Mucosa of descending colon (tissue), 3 donors: ENCODE results near the gene RPL32. TPM values are rescaled to one million over a fixed set of nuclear protein-coding genes. Genes with fewer than 3 reads are reported as not detected.

Experiments
- ATAC-seq: fragments of 200-7000 bp; cut with Tn5 transposase; one replicate; pipeline ENCODE4 v1.9.1; 2020; ENCODE audit warnings: mild to moderate bottlenecking, moderate library complexity
- DNase-seq, 3 donors: peaks; one replicate each; pipeline ENCODE4 v3.0.0-alpha.2; 2020
- H3K36me3 ChIP-seq: fragments of 200-600 bp; one replicate; pipeline ENCODE4 v1.8.0; 2021; ENCODE audit warnings: low read depth, mild to moderate bottlenecking
- H3K4me1 ChIP-seq: fragments of 200-600 bp; one replicate; pipeline ENCODE4 v1.8.0; 2021; ENCODE audit warnings: low read depth, mild to moderate bottlenecking
- H3K4me3 ChIP-seq: fragments of 200-600 bp; one replicate; pipeline ENCODE4 v1.8.0; 2021; ENCODE audit warnings: mild to moderate bottlenecking
- H3K9me3 ChIP-seq: fragments of 200-600 bp; one replicate; pipeline ENCODE4 v1.8.0; 2021; ENCODE audit warnings: mild to moderate bottlenecking
- intact Hi-C, 2 donors: fragments of 100-400 bp; cut with DNase I in 1 of 2; cut with micrococcal nuclease in 1 of 2; formaldehyde crosslinking; loops; one replicate each; pipeline versions ENCODE4 v1.11.0 to v1.11.1; 2022; cut with DNase I, micrococcal nuclease
- total RNA-seq, 3 donors: library from RNA; stranded (reverse); fragmentation: NEBNext Ultra II Directional in 2 of 3; extraction: Animal tissue kit (Norgen Biotek cat#: 25700) in 2 of 3; gene quantifications; one replicate each; pipeline versions ENCODE4 v1.2.1 to v1.2.4, GENCODE V29; 2021 to 2023
- TF ChIP-seq, protein P1 (sequence below): fragments of 200-600 bp; IDR thresholded peaks from one replicate; pipeline ENCODE4 v1.8.0; 2022; ENCODE audit warnings: antibody characterized with exemption, mild to moderate bottlenecking
- donor health status: DM: no; HTN: no; CAD: no; lungs with moderate emphysema.
- donor health status: DM: no; HTN: no; CAD: no.
- donor health status: DM: no; HTN: yes; CAD: no.

RPL32 gene
- total RNA-seq, 3 donors from 2014 or later: 1,042 to 1,233 (median 1,185) TPM

DNA sequence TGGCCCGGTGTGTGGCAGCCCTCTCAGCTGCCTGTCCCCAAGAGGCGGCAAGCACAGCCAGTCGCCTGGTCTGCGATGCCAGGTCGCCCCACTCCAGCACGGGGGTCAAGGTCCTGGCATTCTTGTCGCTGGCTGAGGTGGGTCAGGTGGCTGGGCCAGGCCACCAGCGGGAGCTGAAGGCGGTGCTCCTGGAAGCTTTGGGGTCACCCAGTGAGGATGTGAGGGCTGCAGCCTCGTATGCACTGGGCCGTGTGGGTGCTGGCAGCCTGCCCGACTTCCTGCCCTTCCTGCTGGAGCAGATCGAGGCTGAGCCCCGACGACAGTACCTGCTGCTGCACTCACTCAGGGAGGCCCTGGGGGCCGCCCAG, 24.0 kb downstream of the RPL32 start:
- no peaks in the 10 kb centered on the region for H3K36me3 ChIP-seq
- TF ChIP-seq, protein P1, sequence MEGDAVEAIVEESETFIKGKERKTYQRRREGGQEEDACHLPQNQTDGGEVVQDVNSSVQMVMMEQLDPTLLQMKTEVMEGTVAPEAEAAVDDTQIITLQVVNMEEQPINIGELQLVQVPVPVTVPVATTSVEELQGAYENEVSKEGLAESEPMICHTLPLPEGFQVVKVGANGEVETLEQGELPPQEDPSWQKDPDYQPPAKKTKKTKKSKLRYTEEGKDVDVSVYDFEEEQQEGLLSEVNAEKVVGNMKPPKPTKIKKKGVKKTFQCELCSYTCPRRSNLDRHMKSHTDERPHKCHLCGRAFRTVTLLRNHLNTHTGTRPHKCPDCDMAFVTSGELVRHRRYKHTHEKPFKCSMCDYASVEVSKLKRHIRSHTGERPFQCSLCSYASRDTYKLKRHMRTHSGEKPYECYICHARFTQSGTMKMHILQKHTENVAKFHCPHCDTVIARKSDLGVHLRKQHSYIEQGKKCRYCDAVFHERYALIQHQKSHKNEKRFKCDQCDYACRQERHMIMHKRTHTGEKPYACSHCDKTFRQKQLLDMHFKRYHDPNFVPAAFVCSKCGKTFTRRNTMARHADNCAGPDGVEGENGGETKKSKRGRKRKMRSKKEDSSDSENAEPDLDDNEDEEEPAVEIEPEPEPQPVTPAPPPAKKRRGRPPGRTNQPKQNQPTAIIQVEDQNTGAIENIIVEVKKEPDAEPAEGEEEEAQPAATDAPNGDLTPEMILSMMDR: no peak
- no peak for DNase-seq
- intact Hi-C loops: no loop called here
- H3K4me3 ChIP-seq: no peak overlapping the region
- no peaks in the 10 kb centered on the region for H3K9me3 ChIP-seq
- ATAC-seq: no peak
- no peaks in the 10 kb centered on the region for H3K4me1 ChIP-seq

DNA sequence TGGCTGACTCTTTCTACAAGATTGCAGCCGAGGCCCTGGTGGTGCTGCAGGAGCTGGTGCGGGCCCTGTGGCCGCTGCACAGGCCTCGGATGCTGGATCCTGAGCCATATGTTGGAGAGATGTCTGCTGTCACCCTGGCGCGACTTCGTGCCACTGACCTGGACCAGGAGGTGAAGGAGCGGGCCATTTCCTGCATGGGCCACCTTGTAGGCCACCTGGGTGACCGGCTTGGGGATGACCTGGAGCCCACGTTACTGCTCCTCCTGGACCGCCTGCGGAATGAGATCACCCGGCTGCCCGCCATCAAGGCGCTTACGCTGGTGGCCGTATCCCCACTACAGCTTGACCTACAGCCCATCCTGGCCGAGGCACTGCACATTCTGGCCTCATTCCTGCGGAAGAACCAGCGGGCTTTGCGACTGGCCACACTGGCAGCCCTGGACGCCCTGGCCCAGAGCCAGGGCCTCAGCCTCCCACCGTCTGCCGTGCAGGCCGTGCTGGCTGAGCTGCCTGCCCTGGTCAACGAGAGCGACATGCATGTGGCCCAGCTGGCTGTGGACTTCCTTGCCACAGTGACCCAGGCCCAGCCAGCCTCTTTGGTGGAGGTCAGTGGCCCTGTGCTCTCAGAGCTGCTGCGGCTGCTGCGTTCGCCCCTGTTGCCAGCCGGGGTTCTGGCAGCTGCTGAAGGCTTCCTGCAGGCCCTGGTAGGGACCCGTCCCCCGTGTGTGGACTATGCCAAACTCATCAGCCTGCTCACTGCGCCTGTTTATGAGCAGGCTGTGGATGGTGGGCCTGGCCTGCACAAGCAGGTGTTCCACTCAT, 24.6 kb downstream of the RPL32 start:
- intact Hi-C loops: no loop called here
- H3K4me1 ChIP-seq: no peaks in the 10 kb centered on the region
- TF ChIP-seq, protein P1: no peak
- H3K4me3 ChIP-seq: no peak overlapping the region
- H3K36me3 ChIP-seq: no peaks in the 10 kb centered on the region
- ATAC-seq (no peak), DNase-seq (no peak)
- no peaks in the 10 kb centered on the region for H3K9me3 ChIP-seq

DNA sequence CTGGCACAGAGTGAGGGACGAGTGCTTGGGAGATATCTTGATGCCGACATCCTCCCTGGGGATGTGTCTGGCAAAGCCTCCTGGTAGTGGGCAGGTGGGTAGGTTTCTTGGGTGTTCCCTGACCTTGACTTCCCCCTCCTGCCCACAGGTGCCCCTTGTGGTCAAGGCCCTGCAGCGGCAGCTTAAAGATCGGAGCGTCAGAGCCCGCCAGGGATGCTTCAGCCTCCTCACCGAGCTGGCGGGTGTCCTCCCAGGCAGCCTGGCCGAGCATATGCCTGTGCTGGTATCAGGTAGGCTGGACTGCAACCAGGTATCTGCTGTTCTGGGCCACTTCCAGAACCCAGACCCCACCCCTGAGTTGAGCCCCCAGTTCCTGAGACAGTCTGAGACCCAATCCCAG, 25.6 kb downstream of the RPL32 start:
- Histone ChIP-seq H3K4me1 (peaks cover under 1% of the 10 kb centered on the region), H3K9me3 (no peaks in the 10 kb centered on the region), H3K36me3 (no peaks in the 10 kb centered on the region), H3K4me3 (no peak overlapping the region)
- TF ChIP-seq, protein P1: no peak
- ATAC-seq (no peak), DNase-seq (no peak)
- intact Hi-C loops: no loop called here

DNA sequence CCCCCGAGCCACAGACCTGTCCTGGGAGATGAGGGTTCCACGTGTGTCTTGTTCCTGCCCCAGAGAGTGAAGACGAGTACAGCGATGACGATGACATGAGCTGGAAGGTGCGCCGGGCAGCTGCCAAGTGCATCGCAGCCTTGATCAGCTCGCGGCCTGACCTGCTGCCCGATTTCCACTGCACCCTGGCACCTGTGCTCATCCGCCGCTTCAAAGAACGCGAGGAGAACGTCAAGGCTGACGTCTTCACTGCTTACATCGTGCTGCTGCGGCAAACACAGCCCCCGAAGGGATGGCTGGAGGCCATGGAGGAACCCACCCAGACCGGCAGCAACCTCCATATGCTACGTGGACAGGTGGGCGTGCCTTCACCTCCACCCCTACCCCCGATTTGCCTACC, 26.3 kb downstream of the RPL32 start:
- Histone ChIP-seq H3K4me1 (peaks cover 6% of the 10 kb centered on the region), H3K36me3 (no peaks in the 10 kb centered on the region), H3K9me3 (no peaks in the 10 kb centered on the region), H3K4me3 (no peak overlapping the region)
- intact Hi-C loops: no loop called here
- TF ChIP-seq, protein P1: no peak
- DNase-seq (no peak), ATAC-seq (no peak)

DNA sequence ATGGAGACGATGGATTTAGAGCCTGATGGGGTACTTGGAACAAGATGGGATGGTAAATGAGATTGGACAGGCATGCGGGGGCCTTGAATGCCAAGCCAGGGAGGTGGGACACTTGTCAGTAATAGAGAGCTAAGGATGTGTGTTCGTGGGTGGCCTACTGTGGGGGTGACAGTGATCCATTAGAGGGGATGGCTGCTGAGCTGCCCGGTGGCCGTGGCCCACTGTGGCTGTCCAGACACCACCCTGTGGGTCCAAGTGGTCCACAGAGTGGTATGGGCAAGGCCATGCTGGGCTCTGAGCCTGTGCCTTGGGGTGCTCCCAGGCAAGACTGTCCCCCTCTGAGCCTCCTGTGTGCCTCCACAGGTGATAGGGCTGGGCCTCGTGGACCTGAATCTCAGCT, 27.4 kb downstream of the RPL32 start:
- ATAC-seq (no peak), DNase-seq (no peak)
- TF ChIP-seq, protein P1: no peak
- no peaks in the 10 kb centered on the region for H3K9me3 ChIP-seq
- intact Hi-C loops: no loop called here
- no peaks in the 10 kb centered on the region for H3K36me3 ChIP-seq
- peaks cover 6% of the 10 kb centered on the region for H3K4me1 ChIP-seq
- no peak overlapping the region for H3K4me3 ChIP-seq
